8988T (cell line): ENCODE results near the gene CNTNAP2.

ENCODE experiments used
- DNase-seq: peaks from one replicate; pipeline ENCODE4 v3.0.0; 2011

Gene CNTNAP2

GRCh38 chr7:146709451-146710027, 592.9 kb downstream of the CNTNAP2 start:
- DNase-seq = no peak

- no peak for DNase-seq
Measured at GRCh38 chr7:146713205-146713604, 596.6 kb downstream of the CNTNAP2 start.

- no peak for DNase-seq
Measured at GRCh38 chr7:146713934-146714333, 597.3 kb downstream of the CNTNAP2 start.

GRCh38 chr7:146720195-146720594, 603.6 kb downstream of the CNTNAP2 start:
- DNase-seq = no peak

GRCh38 chr7:146722986-146723385, 606.4 kb downstream of the CNTNAP2 start:
- no peak for DNase-seq

- no peak for DNase-seq
Measured at GRCh38 chr7:146725520-146725919, 608.9 kb downstream of the CNTNAP2 start.

- DNase-seq = no peak
Measured at GRCh38 chr7:146728141-146728540, 611.5 kb downstream of the CNTNAP2 start.

GRCh38 chr7:146728611-146729010, 612.0 kb downstream of the CNTNAP2 start:
- no peak for DNase-seq

- no peak for DNase-seq
Measured at GRCh38 chr7:146731185-146731584, 614.6 kb downstream of the CNTNAP2 start.

GRCh38 chr7:146735992-146736391, 619.4 kb downstream of the CNTNAP2 start:
- no peak for DNase-seq

GRCh38 chr7:146736446-146737190, 620.0 kb downstream of the CNTNAP2 start:
- DNase-seq = no peak

- no peak for DNase-seq
Measured at GRCh38 chr7:146740039-146740438, 623.4 kb downstream of the CNTNAP2 start.

- DNase-seq = no peak
Measured at GRCh38 chr7:146741911-146742310, 625.3 kb downstream of the CNTNAP2 start.

- DNase-seq = no peak
Measured at GRCh38 chr7:146754385-146754784, 637.8 kb downstream of the CNTNAP2 start.

- no peak for DNase-seq
Measured at GRCh38 chr7:146755585-146755984, 639.0 kb downstream of the CNTNAP2 start.

- no peak for DNase-seq
Measured at GRCh38 chr7:146764458-146764857, 647.9 kb downstream of the CNTNAP2 start.

- DNase-seq = no peak
Measured at GRCh38 chr7:146768957-146769356, 652.4 kb downstream of the CNTNAP2 start.

- no peak for DNase-seq
Measured at GRCh38 chr7:146772601-146773000, 656.0 kb downstream of the CNTNAP2 start.

- DNase-seq = no peak
Measured at GRCh38 chr7:146773506-146773905, 656.9 kb downstream of the CNTNAP2 start.

- no peak for DNase-seq
Measured at GRCh38 chr7:146781352-146782116, 664.9 kb downstream of the CNTNAP2 start.

- no peak for DNase-seq
Measured at GRCh38 chr7:146787266-146787665, 670.7 kb downstream of the CNTNAP2 start.

- DNase-seq = no peak
Measured at GRCh38 chr7:146788008-146788407, 671.4 kb downstream of the CNTNAP2 start.

- no peak for DNase-seq
Measured at GRCh38 chr7:146791344-146792285, 675.0 kb downstream of the CNTNAP2 start.
